Limb (tissue), 2 donors: Measurements from ENCODE around the gene IRF2BP2.

ENCODE experiments used
- DNase-seq, 2 donors: peaks; one replicate each; pipeline ENCODE4 v3.0.0-alpha.2; 2016; ENCODE audit errors: extremely low spot score in 2 of 2

The IRF2BP2 gene

GRCh38 chr1:234558330-234558836 lies 51.6 kb downstream of the IRF2BP2 start:
- no peak for DNase-seq

- no peak for DNase-seq
Observed at GRCh38 chr1:234556245-234556943, 53.6 kb downstream of the IRF2BP2 start.

- no peak for DNase-seq
Observed at GRCh38 chr1:234555390-234556024, 54.5 kb downstream of the IRF2BP2 start.

- peak in 1 of 2 donors; percentile 78 for DNase-seq
Observed at GRCh38 chr1:234554698-234555311, 55.2 kb downstream of the IRF2BP2 start.
